K562 (cell line): ENCODE data around the gene URGCP. TPM values are rescaled to one million over a fixed set of nuclear protein-coding genes. Genes with fewer than 3 reads are reported as not detected.
"Not testable (repeated sequence)": the region's sequence is repeated elsewhere in the genome, so short reads cannot be mapped to it uniquely, and the experiment has no call there.

Experiments used
- ATAC-seq: fragments of 200-7000 bp; cut with Tn5 transposase; 3 replicates; pipeline ENCODE4 v1.9.1; 2020; ENCODE audit warnings: moderate library complexity
- BruUV-seq: library from RNA; stranded (reverse); fragments of 400-500 nt; replicated peaks from 2 replicates; lab custom pipeline; 2021; lab: Mats Ljungman, UMichigan
- CTCF ChIA-PET: fragments of 300-600 bp; formaldehyde crosslinking; extraction: SDS; loops from one replicate; lab custom pipeline; 2021; ENCODE audit warnings: low intra/inter-chr PET ratio; lab: Yijun Ruan, JAX
- POLR2A ChIA-PET: fragments of 300-600, 350-650 bp; sonication (Branson Sonifier 250); formaldehyde crosslinking; extraction: SDS; loops from one replicate; lab custom pipeline; 2021; ENCODE audit warnings: antibody characterized with exemption, inconsistent platforms; lab: Yijun Ruan, JAX
- DNase-seq, 4 experiments: peaks; one replicate each; pipeline versions ENCODE4 v3.0.0 to v3.0.0-alpha.2; 2011 to 2018; ENCODE audit warnings: low spot score in 3 of 4, mixed read lengths in 3 of 4; ENCODE audit errors: extremely low read depth in 1 of 4
- FAIRE-seq: peaks from 2 replicates; lab custom pipeline; 2011; peaks lifted over from hg19 to GRCh38; lab: Jason Lieb, UNC
- H2AFZ ChIP-seq: 2 replicates; pipeline ENCODE4 v1.6.0; 2011; ENCODE audit warnings: low read depth, low read length, control low read depth, inconsistent platforms
- H3K27ac ChIP-seq: fragments of 200-600 bp; 3 replicates; pipeline ENCODE4 v1.8.0; 2011; ENCODE audit warnings: low read depth, mild to moderate bottlenecking, control low read depth, inconsistent platforms, low read length, moderate library complexity, mixed read lengths; ENCODE audit errors: extremely low read depth
- H3K27me3 ChIP-seq, 2 experiments: fragments of 300-600 bp in 1 of 2; 2 replicates in 1 of 2; 3 replicates in 1 of 2; pipeline versions ENCODE4 v1.6.0 to v1.8.0; 2011; ENCODE audit warnings: inconsistent platforms in 2 of 2, low read length in 2 of 2, mild to moderate bottlenecking in 1 of 2, mixed read lengths in 1 of 2, moderate library complexity in 1 of 2; ENCODE audit not compliant: control insufficient read depth in 2 of 2, insufficient read depth in 2 of 2
- H3K36me3 ChIP-seq: fragments of 300-600 bp; 3 replicates; pipeline ENCODE4 v1.8.0; 2011; ENCODE audit warnings: mild to moderate bottlenecking, low read length, inconsistent platforms; ENCODE audit not compliant: control insufficient read depth, insufficient read depth
- H3K4me1 ChIP-seq, 2 experiments: fragments of 200-600 bp in 1 of 2; replicated peaks in 1 of 2; 2 replicates in 1 of 2; 3 replicates in 1 of 2; pipeline versions ENCODE4 v1.5.1 to v1.8.0; 2011; ENCODE audit warnings: inconsistent platforms in 2 of 2, low read length in 2 of 2, mild to moderate bottlenecking in 1 of 2, mixed read lengths in 1 of 2, moderate library complexity in 1 of 2; ENCODE audit not compliant: control insufficient read depth in 2 of 2, insufficient read depth in 2 of 2
- H3K4me2 ChIP-seq: 2 replicates; pipeline ENCODE4 v1.6.1; 2011; ENCODE audit warnings: low read length, control low read depth, inconsistent platforms, mixed read lengths; ENCODE audit not compliant: insufficient read depth
- H3K4me3 ChIP-seq: fragments of 200-600 bp; sonication (generic), shearing (Covaris generic); 2 replicates; pipeline ENCODE4 v1.5.1; 2016; ENCODE audit warnings: control low read depth, inconsistent platforms
- H3K79me2 ChIP-seq: fragments of 200-600 bp; 3 replicates; pipeline ENCODE4 v1.8.0; 2011; ENCODE audit warnings: low read length, inconsistent platforms; ENCODE audit not compliant: control insufficient read depth, insufficient read depth
- H3K9ac ChIP-seq, 2 experiments: 2 replicates each; pipeline versions ENCODE4 v1.6.0 to v1.6.1; 2011; ENCODE audit warnings: low read depth in 2 of 2, low read length in 2 of 2, control low read depth in 1 of 2, inconsistent platforms in 1 of 2, mild to moderate bottlenecking in 1 of 2, mixed read lengths in 1 of 2; ENCODE audit not compliant: insufficient read depth in 1 of 2
- H3K9me1 ChIP-seq: one replicate; pipeline ENCODE4 v1.6.0; 2011; ENCODE audit warnings: inconsistent platforms, mild to moderate bottlenecking, low read length, moderate library complexity; ENCODE audit not compliant: control insufficient read depth, insufficient read depth
- H3K9me3 ChIP-seq: replicated peaks from 2 replicates; pipeline ENCODE4 v1.5.1; 2011; ENCODE audit warnings: low read depth, low read length, inconsistent platforms; ENCODE audit not compliant: control insufficient read depth, insufficient read depth
- H4K20me1 ChIP-seq: replicated peaks from 2 replicates; pipeline ENCODE4 v1.6.1; 2011; ENCODE audit warnings: low read length, inconsistent platforms, mixed read lengths; ENCODE audit not compliant: control insufficient read depth, insufficient read depth
- MYC ChIP-seq, 2 experiments: fragments of 250-450 bp in 1 of 2; sonication (Bioruptor Pico) in 1 of 2; IDR thresholded peaks; 2 replicates each; pipeline versions ENCODE4 v1.5.1 to v1.6.1; 2012 to 2021; ENCODE audit warnings: low read depth in 2 of 2, borderline replicate concordance in 1 of 2, improper control_type of control experiment in 1 of 2, low read length in 1 of 2, mild to moderate bottlenecking in 1 of 2, moderate library complexity in 1 of 2
- PRMT5 ChIP-seq: sonication (generic); formaldehyde crosslinking; IDR thresholded peaks from 2 replicates; pipeline ENCODE4 v1.5.0; 2020; ENCODE audit warnings: missing genetic modification reagents
- RBM14 ChIP-seq: fragments of 200-400 bp; formaldehyde crosslinking; IDR thresholded peaks from 2 replicates; pipeline ENCODE4 v1.6.1; 2018; ENCODE audit warnings: low read depth, mild to moderate bottlenecking, low read length, moderate library complexity, borderline replicate concordance; ENCODE audit not compliant: insufficient read depth
- REST ChIP-seq, 2 experiments: fragments of 450-650 bp; formaldehyde crosslinking in 1 of 2; IDR thresholded peaks; 2 replicates each; pipeline versions ENCODE4 v1.4.0 to v1.6.1; 2014 to 2020; ENCODE audit warnings: mild to moderate bottlenecking in 2 of 2, borderline replicate concordance in 1 of 2, low read depth in 1 of 2
- ZNF830 ChIP-seq: fragments of 250-450 bp; sonication (Bioruptor Pico); IDR thresholded peaks from 2 replicates; pipeline ENCODE4 v1.5.0; 2021; ENCODE audit warnings: mild to moderate bottlenecking
- WGBS: fragments of 100-300 bp; shearing (Covaris generic); methylation state at CpG from one replicate; pipeline ENCODE4 v1.1.6; 2016; ENCODE audit warnings: low coverage, mixed read lengths; ENCODE audit not compliant: insufficient coverage; ENCODE audit errors: missing lambda C conversion rate; 5-methylcytosine and 5-hydroxymethylcytosine counted together
- in situ Hi-C: fragments of 300-500 bp; cut with MboI; formaldehyde crosslinking; loops from 4 replicates; pipeline ENCODE4 v1.15.0; 2018; ENCODE audit warnings: inconsistent platforms, mixed read lengths
- intact Hi-C: fragments of 100-400 bp; cut with micrococcal nuclease; formaldehyde crosslinking; loops from 2 replicates; pipeline ENCODE4 v1.14.2; 2022
- polyA plus RNA-seq, 8 experiments: library from polyadenylated mRNA; depleted of rRNA in 4 of 8; stranded (reverse) in 5 of 8; unstranded in 3 of 8; fragments of >200 nt; fragmentation: Nextera tagmentation in 2 of 8; fragmentation: Illumina TruSeq in 1 of 8; extraction: Ambion mirVana in 2 of 8; extraction: Trizol in 1 of 8; gene quantifications; 2 replicates each; pipeline versions ENCODE4 v1.2.1 to v1.2.3, GENCODE V29; 2011 to 2014; ENCODE audit warnings: inconsistent platforms in 1 of 8, missing spikeins in 1 of 8
- total RNA-seq, 7 experiments: library from RNA; depleted of rRNA in 6 of 7; stranded (reverse); fragments of >200 nt in 6 of 7; fragmentation: Illumina TruSeq in 2 of 7; extraction: Trizol in 2 of 7; gene quantifications; 2 replicates each; pipeline versions ENCODE4 v1.2.1 to v1.2.3, GENCODE V29; 2011 to 2021; ENCODE audit warnings: low replicate concordance in 1 of 7

Gene URGCP
- total and polyA plus RNA-seq, 9 of the 15 experiments (the other 6 are each of a cell fraction or from before 2014, with no cell fraction given) = 1.7 to 25.8 (median 12.5) TPM

- H3K4me3 ChIP-seq, H3K4me1 ChIP-seq, CTCF ChIA-PET, intact Hi-C loops, FAIRE-seq, H3K9ac ChIP-seq, H2AFZ ChIP-seq, H3K9me3 ChIP-seq, in situ Hi-C loops, BruUV-seq, H3K9me1 ChIP-seq, ATAC-seq, DNase-seq, H3K27me3 ChIP-seq, H3K27ac ChIP-seq, H3K4me2 ChIP-seq: not testable (repeated sequence)
- Histone ChIP-seq H3K36me3 (peaks cover 11% of the 10 kb centered on the region; the same call in 1 of the 3 replicates), H3K79me2 (peaks cover 73% of the 10 kb centered on the region), H4K20me1 (peaks cover 24% of the 10 kb centered on the region; the same call in 1 of the 2 replicates)
- POLR2A ChIA-PET = interaction anchor here (1.6 kb wide), 1 partner anchor 8 kb away, joined by 6 read pairs; no protein-coding TSS in a partner anchor
- WGBS = 95% methylated on average over 2 of the region's 2 CpGs
Observed at GRCh38 chr7:43898571-43898970, 7.8 kb downstream of the URGCP start.

DNA sequence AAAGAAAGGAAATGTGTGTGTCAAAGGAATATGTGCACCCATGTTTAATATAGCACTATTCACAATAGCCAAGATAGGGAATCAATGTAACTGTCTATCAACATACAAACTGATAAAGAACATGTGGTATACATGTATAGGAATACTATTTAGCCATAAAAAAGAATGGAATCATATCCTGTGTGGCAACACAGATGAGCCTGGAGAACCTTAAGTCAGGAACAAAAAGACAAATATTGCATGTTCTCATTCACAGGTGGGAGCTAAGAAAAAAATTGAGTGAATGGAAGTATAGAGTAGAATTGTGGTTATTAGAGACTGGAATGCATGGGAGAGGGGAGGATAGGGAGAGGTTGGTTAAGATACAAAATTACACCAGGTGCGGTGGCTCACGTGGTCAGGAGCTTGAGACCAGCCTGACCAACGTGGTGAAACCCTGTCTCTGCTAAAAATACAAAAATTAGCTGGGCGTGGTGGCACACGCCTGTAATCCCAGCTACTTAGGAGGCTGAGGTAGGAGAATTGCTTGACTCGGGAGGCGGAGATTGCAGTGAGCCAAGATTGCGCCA is 10.5 kb downstream of the URGCP start:
- POLR2A ChIA-PET = interaction anchor here (0.7 kb wide), 2 partner anchors 12 to 19 kb away, joined by 3 read pairs; no protein-coding TSS in a partner anchor
- WGBS = 77% methylated on average over 7 of the region's 8 CpGs
- Histone ChIP-seq H2AFZ (no peak overlapping the region), H3K4me3 (no peak overlapping the region), H3K9me1 (no peaks in the 10 kb centered on the region), H3K79me2 (peaks cover 63% of the 10 kb centered on the region), H3K27ac (no peak overlapping the region), H3K4me2 (no peak overlapping the region), H3K36me3 (peaks cover 4% of the 10 kb centered on the region; the same call in 2 of the 3 replicates), H3K9ac (no peak overlapping the region), H3K4me1 (peaks cover 5 to 6% of the 10 kb centered on the region in 2 experiments; a peak in 3 of 5 replicates), H4K20me1 (peaks cover 10% of the 10 kb centered on the region; the same call in 1 of the 2 replicates), H3K9me3 (no peaks in the 10 kb centered on the region), H3K27me3 (no peaks in the 10 kb centered on the region)
- in situ Hi-C loops (no loop called here), intact Hi-C loops (no loop called here)
- DNase-seq (no peak), FAIRE-seq (no peak), ATAC-seq (no peak)
- CTCF ChIA-PET = no interaction called here
- no TSS peak for BruUV-seq
- TF ChIP-seq RBM14 (no peak), REST (IDR thresholded peaks at IDR 0.05; ENCODE audit: borderline replicate concordance) (no peak), REST (CRISPR knock-in tag; IDR thresholded peaks at IDR 0.05; ENCODE audit: low read depth) (no peak), ZNF830 (CRISPR knock-in tag) (no peak), PRMT5 (CRISPR knock-in tag) (no peak), MYC (IDR thresholded peaks at IDR 0.05; ENCODE audit: low read depth, low read length) (no peak), MYC (CRISPR knock-in tag; IDR thresholded peaks at IDR 0.05; ENCODE audit: borderline replicate concordance, low read depth) (no peak)
